Measurements from ENCODE around the gene FGL2.
"Not testable (repeated sequence)": the region's sequence is repeated elsewhere in the genome, so short reads cannot be mapped to it uniquely, and the experiment has no call there.

FGL2 gene

GRCh38 chr7:77216181-77216845 lies 16.7 kb upstream of the FGL2 start:
- DNase-seq (ENCODE audit: low read depth): no peak

GRCh38 chr7:77209479-77210139 lies 10.0 kb upstream of the FGL2 start:
- no peak for DNase-seq (ENCODE audit: low read depth)

- no peak for DNase-seq (ENCODE audit: low read depth)
Observed at GRCh38 chr7:77208416-77208815, 8.8 kb upstream of the FGL2 start.

GRCh38 chr7:77205706-77206105 lies 6.1 kb upstream of the FGL2 start:
- no peak for DNase-seq (ENCODE audit: low read depth)

- no peak for DNase-seq (ENCODE audit: low read depth)
Observed at GRCh38 chr7:77202481-77202976, 2.9 kb upstream of the FGL2 start.

- no peak for DNase-seq (ENCODE audit: low read depth)
Observed at GRCh38 chr7:77200542-77200941, 923 bp upstream of the FGL2 start.

GRCh38 chr7:77197141-77197540 lies 2.5 kb downstream of the FGL2 start:
- no peak for DNase-seq (ENCODE audit: low read depth)

- DNase-seq (ENCODE audit: low read depth): no peak
Observed at GRCh38 chr7:77188731-77189437, 10.7 kb downstream of the FGL2 start.

GRCh38 chr7:77185866-77186265 lies 13.8 kb downstream of the FGL2 start:
- no peak for DNase-seq (ENCODE audit: low read depth)

GRCh38 chr7:77184990-77185389 lies 14.6 kb downstream of the FGL2 start:
- no peak for DNase-seq (ENCODE audit: low read depth)

- no peak for DNase-seq (ENCODE audit: low read depth)
Observed at GRCh38 chr7:77184463-77184862, 15.2 kb downstream of the FGL2 start.

- no peak for DNase-seq (ENCODE audit: low read depth)
Observed at GRCh38 chr7:77182261-77182660, 17.4 kb downstream of the FGL2 start.

- no peak for DNase-seq (ENCODE audit: low read depth)
Observed at GRCh38 chr7:77181734-77182133, 17.9 kb downstream of the FGL2 start.

GRCh38 chr7:77181015-77181595 lies 18.5 kb downstream of the FGL2 start:
- DNase-seq (ENCODE audit: low read depth): no peak

- DNase-seq (ENCODE audit: low read depth): not testable (repeated sequence)
Observed at GRCh38 chr7:77178024-77178423, 21.6 kb downstream of the FGL2 start.

GRCh38 chr7:77177321-77177904 lies 22.2 kb downstream of the FGL2 start:
- not testable (repeated sequence) for DNase-seq (ENCODE audit: low read depth)

- DNase-seq (ENCODE audit: low read depth): not testable (repeated sequence)
Observed at GRCh38 chr7:77175274-77175800, 24.3 kb downstream of the FGL2 start.

GRCh38 chr7:77174418-77174817 lies 25.2 kb downstream of the FGL2 start:
- not testable (repeated sequence) for DNase-seq (ENCODE audit: low read depth)

GRCh38 chr7:77172437-77173172 lies 27.0 kb downstream of the FGL2 start:
- not testable (repeated sequence) for DNase-seq (ENCODE audit: low read depth)

GRCh38 chr7:77171073-77171472 lies 28.5 kb downstream of the FGL2 start:
- DNase-seq (ENCODE audit: low read depth): not testable (repeated sequence)

- no peak for DNase-seq (ENCODE audit: low read depth)
Observed at GRCh38 chr7:77157446-77157845, 42.2 kb downstream of the FGL2 start.
